Activated gamma-delta T cell treated with anti-CD3 and anti-CD28 coated beads, Interleukin-2, amount 50 U/mL, for 16 hours (primary cell): ENCODE measurements around the gene PTX4.

Source experiments
- DNase-seq: peaks from one replicate; pipeline ENCODE4 v3.0.0-alpha.2; 2020; ENCODE audit warnings: low read depth

PTX4 gene

GRCh38 chr16:1459967-1460366 lies 28.8 kb downstream of the PTX4 start:
- no peak for DNase-seq

DNA sequence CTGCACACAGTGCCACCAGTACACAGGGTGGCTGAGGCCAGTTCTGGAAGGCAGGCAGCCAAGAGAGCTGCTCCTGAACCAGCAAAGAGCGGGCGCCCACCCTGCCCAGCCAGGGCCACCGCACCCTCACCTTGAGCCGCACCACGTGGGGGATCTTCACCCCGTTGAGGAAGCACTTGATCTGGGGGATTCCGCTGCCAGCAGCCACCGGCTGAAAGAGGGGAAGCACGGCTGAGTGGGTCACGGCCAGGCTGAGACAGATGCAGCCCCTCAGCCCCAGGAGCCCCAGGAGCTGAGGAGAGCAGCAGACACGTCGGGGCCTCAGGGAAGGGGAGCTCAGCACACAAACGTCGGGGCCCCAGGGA lies 29.8 kb downstream of the PTX4 start:
- no peak for DNase-seq

- no peak for DNase-seq
These were observed 30.3 kb downstream of the PTX4 start for GRCh38 chr16:1458336-1458976.

DNA sequence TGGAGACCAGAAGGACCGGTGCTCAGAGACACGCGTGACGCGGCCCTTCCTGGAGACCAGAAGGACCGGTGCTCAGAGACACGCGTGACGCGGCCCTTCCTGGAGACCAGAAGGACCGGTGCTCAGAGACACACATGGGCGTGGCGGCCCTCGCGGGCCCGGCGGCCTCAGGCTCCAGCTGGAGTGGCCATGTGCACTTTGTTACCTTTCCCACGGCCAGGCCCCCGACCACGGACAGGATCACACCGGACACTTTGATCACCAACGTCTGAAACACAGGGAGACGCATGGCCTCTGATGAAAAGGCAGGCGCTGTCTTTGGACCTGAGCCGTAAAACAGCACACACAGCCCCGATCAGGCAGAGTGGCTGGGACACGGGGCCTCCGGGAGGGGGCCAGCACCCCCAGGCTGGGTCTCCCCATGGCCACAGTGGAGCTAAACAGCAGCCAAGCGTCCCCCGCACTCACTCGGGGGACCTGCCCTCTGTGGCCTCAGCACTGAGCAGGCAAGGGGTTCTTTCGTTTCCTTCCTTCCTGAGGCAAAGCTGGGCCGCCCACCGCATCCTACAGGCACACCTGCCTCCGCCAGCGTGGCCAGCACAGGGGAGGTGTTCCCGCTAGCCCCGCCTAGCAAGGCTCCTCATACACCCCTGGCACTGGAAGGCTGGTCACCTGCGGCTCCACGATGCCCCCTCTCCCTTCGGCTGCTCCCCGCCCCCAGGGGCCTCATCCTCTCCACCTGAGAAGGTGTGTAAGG lies 31.1 kb downstream of the PTX4 start:
- no peak for DNase-seq

GRCh38 chr16:1456951-1457350 lies 31.8 kb downstream of the PTX4 start:
- DNase-seq: no peak

- no peak for DNase-seq
These were observed 33.3 kb downstream of the PTX4 start for GRCh38 chr16:1455190-1456171.

GRCh38 chr16:1454561-1454960 lies 34.2 kb downstream of the PTX4 start:
- no peak for DNase-seq

DNA sequence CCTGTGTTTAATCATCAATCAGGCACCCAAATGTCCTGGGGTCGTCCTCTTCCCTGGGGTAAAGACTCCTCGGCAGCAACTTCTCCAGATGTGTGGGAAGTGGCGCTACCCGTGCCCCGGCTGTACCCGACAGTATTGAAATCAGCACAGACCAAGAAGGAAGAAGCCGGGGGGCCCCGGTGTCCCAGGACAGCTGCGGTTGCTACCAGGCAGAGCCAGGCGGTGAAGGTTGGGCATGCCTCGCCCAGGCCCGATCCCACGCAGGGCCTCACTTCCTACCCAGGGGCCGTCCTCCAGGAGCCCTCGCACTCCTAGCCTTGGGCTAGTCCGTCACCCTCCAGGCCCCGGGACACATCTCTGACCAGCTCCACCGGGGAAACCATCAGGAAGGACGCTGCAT lies 35.4 kb downstream of the PTX4 start:
- no peak for DNase-seq

DNA sequence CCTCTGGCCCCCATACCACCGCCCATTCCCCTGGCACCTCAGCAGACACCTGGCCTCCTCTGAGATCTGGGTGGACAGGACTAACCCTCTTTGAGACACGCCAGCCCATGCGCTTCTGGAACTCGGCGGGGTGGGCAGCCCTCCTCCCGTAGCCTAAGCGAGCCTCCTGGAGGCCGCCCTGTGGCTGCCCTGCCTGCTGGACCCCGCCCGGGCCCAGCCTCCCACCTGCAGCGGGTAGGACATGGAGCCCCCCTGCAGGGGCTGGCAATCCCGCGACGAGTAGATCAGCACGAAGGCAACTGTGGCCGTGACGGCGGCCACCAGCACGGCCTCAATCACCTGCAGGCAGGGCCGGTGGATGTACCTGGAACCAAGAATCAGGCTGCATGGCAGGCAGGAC lies 36.2 kb downstream of the PTX4 start:
- no peak for DNase-seq

GRCh38 chr16:1451702-1452392 lies 36.9 kb downstream of the PTX4 start:
- no peak for DNase-seq

DNA sequence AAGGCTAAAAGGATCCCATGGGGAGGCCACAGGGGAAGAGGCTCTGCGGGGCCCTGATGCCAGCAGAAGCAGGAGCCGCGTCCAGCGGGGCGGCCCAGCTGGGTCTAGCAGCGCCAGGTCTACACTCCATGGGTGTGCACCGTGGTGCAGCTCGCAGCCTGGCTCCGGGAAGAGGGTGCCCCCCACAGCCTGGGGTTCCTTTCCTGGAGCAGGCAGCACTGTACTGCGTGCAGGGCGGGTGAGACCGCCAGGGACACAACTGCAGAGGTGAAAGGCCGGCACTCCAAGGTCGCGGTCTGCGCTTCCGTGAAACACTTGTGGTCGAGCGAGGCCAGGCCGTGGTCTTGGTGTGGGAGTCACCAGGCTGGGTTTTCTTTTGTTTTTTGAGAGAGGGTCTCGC lies 37.9 kb downstream of the PTX4 start:
- no peak for DNase-seq

DNA sequence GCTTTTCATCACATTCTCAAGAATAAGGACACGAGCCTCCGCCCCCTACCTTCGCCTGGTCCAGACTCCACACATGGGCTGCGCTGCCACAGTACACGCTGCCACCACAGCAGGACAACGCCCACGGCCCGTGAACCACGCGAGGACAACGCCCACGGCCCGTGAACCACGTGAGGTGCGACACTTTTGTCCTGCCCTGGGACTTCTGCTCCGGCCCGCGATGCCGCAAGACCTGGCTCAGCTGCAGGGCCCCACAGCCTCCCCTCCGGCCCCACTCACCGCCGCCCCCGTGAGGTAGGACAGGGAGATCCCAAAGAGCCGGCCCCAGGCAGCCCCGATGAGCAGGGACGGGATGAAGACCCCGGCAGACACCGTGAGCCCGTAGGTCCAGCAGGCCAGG lies 38.5 kb downstream of the PTX4 start:
- DNase-seq: no peak

DNA sequence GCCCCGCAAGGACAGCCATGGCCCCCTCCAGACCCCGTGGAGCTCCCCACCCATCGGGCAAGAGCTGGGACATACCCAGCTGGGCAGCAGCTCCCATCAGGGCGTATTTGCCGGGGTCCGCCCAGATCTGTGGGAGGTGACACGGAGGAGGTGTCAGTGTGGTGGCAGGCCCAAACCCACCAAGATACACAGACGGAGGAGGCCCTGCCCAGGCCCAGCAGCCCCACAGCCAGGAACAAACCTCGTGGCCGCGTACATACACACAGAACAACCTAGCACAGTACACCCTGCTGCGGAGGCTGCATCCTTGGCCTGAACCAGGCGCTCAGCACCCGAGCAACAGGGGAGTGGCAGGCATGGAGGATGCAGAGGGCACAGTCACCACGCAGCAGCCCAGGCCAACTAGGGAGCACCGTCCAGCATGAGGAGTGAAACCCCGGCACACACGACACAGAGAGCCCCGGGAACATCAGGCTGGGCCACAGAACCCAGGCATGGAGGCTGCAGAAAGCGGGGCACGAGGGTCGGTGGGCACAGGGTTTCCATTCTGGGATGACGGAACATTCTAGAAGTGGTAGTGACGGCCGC lies 39.4 kb downstream of the PTX4 start:
- DNase-seq: no peak

DNA sequence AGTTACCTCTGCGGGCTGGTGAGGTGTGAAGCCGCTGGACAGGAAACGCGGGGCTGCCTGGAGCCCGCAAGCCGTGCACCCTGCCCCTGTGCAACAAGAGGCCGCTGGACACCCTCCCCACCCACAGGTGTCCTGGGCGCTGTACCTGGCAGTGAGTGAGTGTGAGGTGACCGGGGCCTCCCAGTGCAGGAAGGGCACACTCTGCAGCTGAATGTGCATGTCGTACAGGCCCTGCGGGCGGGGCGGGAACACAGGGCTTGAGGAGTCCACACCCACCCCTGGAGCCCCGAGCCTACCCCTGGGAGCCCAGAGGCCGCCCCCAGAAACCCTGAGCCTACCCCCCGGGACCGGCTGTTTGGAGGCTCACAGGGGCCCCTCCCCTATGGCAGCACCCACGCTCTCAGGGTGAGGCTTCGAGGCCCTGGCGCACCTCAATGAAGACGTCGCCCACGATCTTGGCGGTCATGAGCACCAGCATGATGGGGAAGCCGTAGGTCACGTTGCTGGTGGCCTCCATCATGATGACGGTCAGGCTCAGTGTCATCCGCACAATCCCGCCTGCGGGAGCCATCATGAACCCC lies 40.1 kb downstream of the PTX4 start:
- DNase-seq: no peak

- no peak for DNase-seq
These were observed 40.8 kb downstream of the PTX4 start for GRCh38 chr16:1447965-1448364.

GRCh38 chr16:1446296-1447080 lies 42.3 kb downstream of the PTX4 start:
- DNase-seq: no peak

DNA sequence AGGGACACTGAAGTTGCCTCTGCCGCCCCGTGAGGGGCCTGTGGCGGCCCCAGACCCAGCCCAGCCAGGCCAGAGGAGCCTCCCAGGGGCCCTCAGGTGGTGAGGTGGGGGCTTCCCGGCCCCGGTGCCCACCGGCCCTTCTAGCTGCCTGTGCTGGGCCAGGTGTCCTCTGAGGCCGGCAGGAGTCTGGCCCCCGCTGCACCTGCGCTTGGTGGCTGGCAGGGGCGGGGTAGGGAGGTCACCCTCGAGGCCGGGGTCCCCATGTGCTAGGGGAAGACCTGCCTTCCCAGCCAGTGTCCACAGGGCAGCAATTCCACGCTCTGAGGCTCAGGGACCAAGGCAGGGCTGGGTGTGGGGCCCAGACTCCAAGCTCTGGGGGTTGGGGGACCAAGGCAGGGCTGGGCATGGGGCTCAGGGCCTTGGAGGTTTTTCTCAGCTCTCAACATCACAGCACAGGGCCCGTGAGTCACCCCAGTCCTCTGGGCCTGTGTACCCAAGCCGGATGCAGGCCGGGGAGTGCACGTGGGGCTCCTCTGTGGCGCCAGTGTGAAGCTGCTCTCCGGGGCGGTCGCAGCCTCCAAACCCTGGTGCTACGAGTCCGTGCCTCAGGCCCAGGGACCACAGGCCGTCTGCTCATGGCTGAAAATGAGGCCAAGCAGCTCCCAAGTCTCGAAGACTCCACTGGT lies 43.1 kb downstream of the PTX4 start:
- DNase-seq: no peak

DNA sequence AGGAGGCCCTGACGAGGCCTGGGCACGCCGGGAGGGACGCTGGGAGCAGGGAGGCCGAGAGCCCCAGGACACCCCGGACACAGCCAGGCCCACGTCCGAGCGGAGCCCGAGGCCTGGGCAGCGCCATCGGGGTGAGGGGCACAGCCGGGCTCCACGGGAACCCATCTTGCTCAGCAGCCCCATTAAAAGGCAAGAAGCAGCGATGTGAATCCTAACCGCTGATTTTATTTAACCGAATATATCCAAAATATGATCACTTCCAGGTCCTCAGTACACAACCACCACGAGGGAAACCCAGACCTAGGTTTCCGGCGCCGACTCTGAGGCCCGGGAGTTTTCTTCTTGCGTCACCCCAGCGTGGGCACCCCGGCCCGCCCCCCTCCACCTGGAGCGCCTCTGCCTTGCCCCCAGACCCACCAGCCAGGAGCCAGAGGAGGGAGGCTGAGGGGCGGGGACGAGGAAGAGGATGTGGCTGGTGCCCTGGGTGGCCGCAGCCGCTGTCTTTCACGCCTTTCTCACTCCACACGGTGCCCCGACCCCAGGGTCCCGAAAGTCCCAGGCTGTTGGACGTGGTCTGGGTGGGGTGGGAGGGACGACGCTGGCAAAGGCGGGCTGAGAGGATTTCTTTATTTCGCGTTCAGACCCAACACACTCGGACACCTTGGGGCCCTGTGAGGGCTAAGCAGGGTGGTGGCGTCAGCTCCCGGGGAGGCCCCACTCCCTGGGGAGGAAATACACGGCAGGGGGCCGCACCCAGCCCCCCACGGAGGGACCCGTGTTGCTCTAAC lies 43.8 kb downstream of the PTX4 start:
- DNase-seq: no peak
